GM12891 (cell line): ENCODE data around the gene KREMEN1.

Experiments used
- POLR2A ChIP-seq: IDR thresholded peaks from 2 replicates; pipeline ENCODE4 v1.6.1; 2011; ENCODE audit warnings: low read depth, low read length, control low read depth
- POLR2AphosphoS5 ChIP-seq: IDR thresholded peaks from 2 replicates; pipeline ENCODE4 v1.6.1; 2011; ENCODE audit warnings: low read depth, low read length, control low read depth
- SPI1 ChIP-seq: IDR thresholded peaks from 2 replicates; pipeline ENCODE4 v1.6.1; 2011; ENCODE audit warnings: low read depth, low read length, control low read depth
- TAF1 ChIP-seq: IDR thresholded peaks from 2 replicates; pipeline ENCODE4 v1.6.1; 2011; ENCODE audit warnings: low read depth, low read length, control low read depth

DNA sequence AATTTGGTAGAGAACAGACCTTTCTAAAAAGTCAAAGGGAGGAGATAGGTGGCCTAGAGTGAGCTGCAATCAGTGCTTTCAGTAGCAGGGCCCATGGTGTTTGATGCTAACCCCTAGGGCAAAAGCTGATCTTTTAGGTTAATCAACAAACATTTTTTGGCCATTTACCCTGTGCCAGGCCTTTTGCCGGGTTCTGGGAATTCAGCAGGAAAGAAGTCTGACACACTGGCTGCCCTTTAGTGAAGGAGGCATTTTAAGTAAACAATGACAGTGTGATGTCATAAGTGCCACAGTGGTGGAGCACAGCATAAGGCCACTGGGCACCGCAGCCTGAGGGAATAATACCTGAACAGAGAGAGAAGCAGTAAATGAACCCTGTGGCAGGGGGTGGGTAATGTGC, 40.3 kb upstream of the KREMEN1 start:
- no peak for TF ChIP-seq POLR2AphosphoS5
- no peak for TF ChIP-seq POLR2A
- no peak for TF ChIP-seq SPI1
- TF ChIP-seq TAF1: no peak
